ENCODE results near the gene SYT17.
A peak's percentile ranks its signal among the peaks of the same experiment; 100 is the strongest.

SYT17 gene

DNA sequence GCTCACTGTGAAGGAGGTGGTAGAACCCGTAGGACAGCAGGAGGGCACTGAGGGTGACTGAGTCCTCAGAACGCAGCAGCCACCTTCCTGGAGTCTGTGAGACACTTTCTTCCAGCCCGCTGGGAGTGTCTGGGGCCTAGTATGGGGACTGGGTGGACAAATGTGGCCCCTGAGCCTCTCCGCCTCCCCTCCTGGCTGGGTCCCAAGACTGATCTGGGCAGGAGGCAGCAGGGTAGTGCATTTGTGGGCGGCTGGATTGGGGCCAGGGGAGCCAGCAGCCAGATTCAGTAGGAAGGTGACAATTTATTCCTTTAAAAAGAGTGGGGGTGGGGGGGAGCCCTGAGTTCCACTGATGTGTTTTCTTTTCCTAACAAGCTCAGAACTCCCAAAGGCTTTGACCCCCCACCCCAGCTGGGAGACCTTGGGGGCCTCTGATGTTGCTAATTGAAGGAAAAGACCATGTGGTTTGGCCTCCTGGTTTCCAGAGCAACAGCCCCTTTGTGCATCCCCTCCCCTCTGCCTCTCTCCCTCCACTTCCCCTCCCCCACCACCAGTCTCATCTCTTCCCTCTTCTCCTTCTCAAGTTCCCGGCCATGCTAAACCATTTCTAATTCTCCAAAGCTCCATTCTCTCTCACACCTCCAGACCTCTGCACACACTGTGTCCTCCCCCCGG is 121.9 kb downstream of the SYT17 start (continued):
- TF ChIP-seq ZNF26 (tag by site-specific recombination; IDR thresholded peaks at IDR 0.05) (no peak), ZSCAN23 (tag by site-specific recombination; IDR thresholded peaks at IDR 0.05) (no peak), ZNF580 (tag by site-specific recombination; IDR thresholded peaks at IDR 0.05) (no peak), GLI2 (tag by site-specific recombination; IDR thresholded peaks at IDR 0.05; ENCODE audit: borderline replicate concordance, low read depth) (no peak), GLIS2 (tag by site-specific recombination; IDR thresholded peaks at IDR 0.05) (no peak), ZNF658 (tag by site-specific recombination; IDR thresholded peaks at IDR 0.05) (no peak), ZBTB8A (tag by site-specific recombination; IDR thresholded peaks at IDR 0.05) (no peak), ZNF16 (tag by site-specific recombination; IDR thresholded peaks at IDR 0.05; ENCODE audit: low read depth) (0 out of 2 replicates have a peak, but pooled peaks have one; percentile 22)
- TF ChIP-seq, protein P1, sequence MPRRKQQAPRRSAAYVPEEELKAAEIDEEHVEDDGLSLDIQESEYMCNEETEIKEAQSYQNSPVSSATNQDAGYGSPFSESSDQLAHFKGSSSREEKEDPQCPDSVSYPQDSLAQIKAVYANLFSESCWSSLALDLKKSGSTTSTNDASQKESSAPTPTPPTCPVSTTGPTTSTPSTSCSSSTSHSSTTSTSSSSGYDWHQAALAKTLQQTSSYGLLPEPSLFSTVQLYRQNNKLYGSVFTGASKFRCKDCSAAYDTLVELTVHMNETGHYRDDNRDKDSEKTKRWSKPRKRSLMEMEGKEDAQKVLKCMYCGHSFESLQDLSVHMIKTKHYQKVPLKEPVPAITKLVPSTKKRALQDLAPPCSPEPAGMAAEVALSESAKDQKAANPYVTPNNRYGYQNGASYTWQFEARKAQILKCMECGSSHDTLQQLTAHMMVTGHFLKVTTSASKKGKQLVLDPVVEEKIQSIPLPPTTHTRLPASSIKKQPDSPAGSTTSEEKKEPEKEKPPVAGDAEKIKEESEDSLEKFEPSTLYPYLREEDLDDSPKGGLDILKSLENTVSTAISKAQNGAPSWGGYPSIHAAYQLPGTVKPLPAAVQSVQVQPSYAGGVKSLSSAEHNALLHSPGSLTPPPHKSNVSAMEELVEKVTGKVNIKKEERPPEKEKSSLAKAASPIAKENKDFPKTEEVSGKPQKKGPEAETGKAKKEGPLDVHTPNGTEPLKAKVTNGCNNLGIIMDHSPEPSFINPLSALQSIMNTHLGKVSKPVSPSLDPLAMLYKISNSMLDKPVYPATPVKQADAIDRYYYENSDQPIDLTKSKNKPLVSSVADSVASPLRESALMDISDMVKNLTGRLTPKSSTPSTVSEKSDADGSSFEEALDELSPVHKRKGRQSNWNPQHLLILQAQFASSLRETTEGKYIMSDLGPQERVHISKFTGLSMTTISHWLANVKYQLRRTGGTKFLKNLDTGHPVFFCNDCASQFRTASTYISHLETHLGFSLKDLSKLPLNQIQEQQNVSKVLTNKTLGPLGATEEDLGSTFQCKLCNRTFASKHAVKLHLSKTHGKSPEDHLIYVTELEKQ (tag by site-specific recombination; IDR thresholded peaks at IDR 0.05; ENCODE audit: borderline replicate concordance), result no peak

DNA sequence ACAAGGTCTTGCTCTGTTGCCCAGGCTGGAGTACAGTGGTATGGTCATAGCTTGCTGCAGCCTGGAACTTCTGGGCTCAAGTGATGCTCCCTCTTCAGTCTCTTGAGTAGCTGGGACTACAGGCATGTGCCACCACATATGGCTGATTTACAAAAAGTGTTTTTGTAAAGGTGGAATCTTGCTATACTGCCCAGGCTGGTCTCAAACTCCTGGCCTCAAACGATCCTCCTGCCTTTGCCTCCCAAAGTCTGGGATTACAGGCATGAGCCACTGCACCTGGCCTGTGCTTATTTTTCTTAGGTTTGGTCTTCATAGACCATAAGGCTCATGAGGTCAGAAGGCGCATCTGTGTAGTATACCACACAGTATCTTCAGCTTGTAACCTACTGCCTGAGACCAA is 122.8 kb downstream of the SYT17 start:
- Histone ChIP-seq H3K9me3 (ENCODE audit: control insufficient read depth, insufficient read depth, low read depth, low read length) (no peaks in the 10 kb centered on the region), H3K4me1 (ENCODE audit: control insufficient read depth, insufficient read depth, low read length) (no peaks in the 10 kb centered on the region), H3K27ac (ENCODE audit: extremely low read depth, low read depth, low read length) (no peak overlapping the region), H3K4me3 (ENCODE audit: low read depth, low read length) (no peak overlapping the region), H3K36me3 (ENCODE audit: control insufficient read depth in 2 of 2, insufficient read depth in 1 of 2, low read length in 2 of 2) (no peaks in the 10 kb centered on the region)
- POLR2A ChIA-PET, result no interaction called here
- CTCF ChIA-PET, result no interaction called here
- TF ChIP-seq MYNN (tag by site-specific recombination; IDR thresholded peaks at IDR 0.05; ENCODE audit: borderline replicate concordance), result no peak
- TF ChIP-seq, protein P2, sequence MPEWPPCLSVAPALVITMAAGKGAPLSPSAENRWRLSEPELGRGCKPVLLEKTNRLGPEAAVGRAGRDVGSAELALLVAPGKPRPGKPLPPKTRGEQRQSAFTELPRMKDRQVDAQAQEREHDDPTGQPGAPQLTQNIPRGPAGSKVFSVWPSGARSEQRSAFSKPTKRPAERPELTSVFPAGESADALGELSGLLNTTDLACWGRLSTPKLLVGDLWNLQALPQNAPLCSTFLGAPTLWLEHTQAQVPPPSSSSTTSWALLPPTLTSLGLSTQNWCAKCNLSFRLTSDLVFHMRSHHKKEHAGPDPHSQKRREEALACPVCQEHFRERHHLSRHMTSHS (tag by site-specific recombination; IDR thresholded peaks at IDR 0.05), result no peak
- no peak for TF ChIP-seq ZNF114 (tag by site-specific recombination; IDR thresholded peaks at IDR 0.05)
- no peak for TF ChIP-seq ZNF211 (tag by site-specific recombination; IDR thresholded peaks at IDR 0.05; ENCODE audit: low read depth)
- no peak for TF ChIP-seq PRDM1 (tag by site-specific recombination; IDR thresholded peaks at IDR 0.05)

DNA sequence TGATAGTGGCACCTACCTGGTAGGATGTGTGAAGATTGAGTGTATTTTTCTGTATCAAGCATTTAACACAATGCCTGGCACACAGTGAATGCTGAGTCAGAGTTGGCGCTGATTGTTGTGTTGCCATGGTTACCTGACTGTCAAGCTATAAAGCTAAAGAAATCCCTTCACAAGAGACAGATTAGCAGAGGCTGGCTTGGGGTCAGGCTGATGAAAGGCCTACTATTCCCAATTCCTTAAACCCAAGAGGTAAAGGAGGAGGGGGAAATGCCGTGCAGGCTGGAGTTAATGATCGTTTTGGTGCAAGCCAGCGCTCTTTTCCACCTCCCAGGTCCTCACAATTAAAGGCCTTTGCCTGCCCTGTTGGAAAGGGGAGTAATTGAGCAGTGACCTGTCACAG is 123.4 kb downstream of the SYT17 start:
- H3K4me3 ChIP-seq (ENCODE audit: low read depth, low read length), result no peak overlapping the region
- ChIA-PET POLR2A (no interaction called here), CTCF (no interaction called here)
- no peak overlapping the region for H3K27ac ChIP-seq (ENCODE audit: extremely low read depth, low read depth, low read length)
- H3K9me3 ChIP-seq (ENCODE audit: control insufficient read depth, insufficient read depth, low read depth, low read length), result no peaks in the 10 kb centered on the region
- TF ChIP-seq ZNF138 (tag by site-specific recombination; IDR thresholded peaks at IDR 0.05; ENCODE audit: borderline replicate concordance) (no peak), KLF1 (tag by site-specific recombination; IDR thresholded peaks at IDR 0.05) (no peak), ZXDB (tag by site-specific recombination; IDR thresholded peaks at IDR 0.05) (no peak), ZFP69B (tag by site-specific recombination; IDR thresholded peaks at IDR 0.05) (no peak), ZNF362 (tag by site-specific recombination; IDR thresholded peaks at IDR 0.05) (no peak), ELK4 (IDR thresholded peaks at IDR 0.05; ENCODE audit: borderline replicate concordance, low read depth, low read length) (no peak), ZNF548 (tag by site-specific recombination; IDR thresholded peaks at IDR 0.05) (no peak), IKZF3 (tag by site-specific recombination; IDR thresholded peaks at IDR 0.05) (no peak)
- H3K36me3 ChIP-seq (ENCODE audit: control insufficient read depth in 2 of 2, insufficient read depth in 1 of 2, low read length in 2 of 2), result no peaks in the 10 kb centered on the region
- no peaks in the 10 kb centered on the region for H3K4me1 ChIP-seq (ENCODE audit: control insufficient read depth, insufficient read depth, low read length)
